Dendritic cell treated with granulocyte-macrophage colony-stimulating factor and Interleukin-4, amounts not matched to agents 40 ng/mL and 50 ng/mL, for 4 days (primary cell): ENCODE measurements around the gene SYTL4.

ENCODE experiments used
- H3K27ac Mint-ChIP-seq: one replicate; pipeline ENCODE4 v1.8.0; 2022; ENCODE audit warnings: mild to moderate bottlenecking, mixed read lengths
- H3K27me3 Mint-ChIP-seq: one replicate; pipeline ENCODE4 v1.8.0; 2022; ENCODE audit warnings: mild to moderate bottlenecking, mixed read lengths
- H3K36me3 Mint-ChIP-seq: one replicate; pipeline ENCODE4 v1.8.0; 2022; ENCODE audit warnings: low read depth, mixed read lengths
- H3K4me1 Mint-ChIP-seq: one replicate; pipeline ENCODE4 v1.8.0; 2022; ENCODE audit warnings: low read depth, mixed read lengths
- H3K4me3 Mint-ChIP-seq: one replicate; pipeline ENCODE4 v1.8.0; 2022; ENCODE audit warnings: mild to moderate bottlenecking, moderate library complexity, mixed read lengths
- H3K9me3 Mint-ChIP-seq: one replicate; pipeline ENCODE4 v1.8.0; 2022; ENCODE audit warnings: mixed read lengths
- intact Hi-C: fragments of 100-400 bp; cut with micrococcal nuclease; formaldehyde crosslinking; loops from one replicate; pipeline ENCODE4 v1.15.0; 2022

The SYTL4 gene

GRCh38 chrX:100648458-100649417, 83.2 kb downstream of the SYTL4 start:
- no peaks in the 10 kb centered on the region for H3K9me3 Mint-ChIP-seq
- peak overlapping the region; percentile 66 for H3K27ac Mint-ChIP-seq
- intact Hi-C loops, result no loop called here
- H3K27me3 Mint-ChIP-seq, result peaks cover 26% of the 10 kb centered on the region
- peaks cover 38% of the 10 kb centered on the region for H3K4me1 Mint-ChIP-seq
- H3K36me3 Mint-ChIP-seq, result no peaks in the 10 kb centered on the region
- H3K4me3 Mint-ChIP-seq, result no peak overlapping the region

DNA sequence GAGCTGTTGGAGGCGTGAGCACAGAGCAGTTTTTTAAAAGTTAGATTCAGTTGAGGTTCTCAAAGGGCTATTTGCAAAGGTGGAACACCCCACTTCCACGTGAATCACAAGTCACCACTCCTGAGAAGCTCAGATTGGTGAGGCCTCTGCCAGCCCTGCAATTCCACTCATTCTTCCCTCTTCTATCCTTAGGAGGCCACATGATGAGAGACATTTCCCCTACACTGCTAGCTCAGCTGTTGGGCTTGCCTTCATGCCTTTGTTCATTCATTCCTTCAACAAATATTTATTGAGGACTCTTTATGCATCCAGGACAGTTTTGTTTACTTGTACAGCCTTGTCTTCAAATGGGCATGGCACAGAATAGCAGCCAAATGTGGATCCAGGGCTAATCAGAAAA, 84.2 kb downstream of the SYTL4 start:
- intact Hi-C loops, result no loop called here
- H3K9me3 Mint-ChIP-seq, result no peaks in the 10 kb centered on the region

DNA sequence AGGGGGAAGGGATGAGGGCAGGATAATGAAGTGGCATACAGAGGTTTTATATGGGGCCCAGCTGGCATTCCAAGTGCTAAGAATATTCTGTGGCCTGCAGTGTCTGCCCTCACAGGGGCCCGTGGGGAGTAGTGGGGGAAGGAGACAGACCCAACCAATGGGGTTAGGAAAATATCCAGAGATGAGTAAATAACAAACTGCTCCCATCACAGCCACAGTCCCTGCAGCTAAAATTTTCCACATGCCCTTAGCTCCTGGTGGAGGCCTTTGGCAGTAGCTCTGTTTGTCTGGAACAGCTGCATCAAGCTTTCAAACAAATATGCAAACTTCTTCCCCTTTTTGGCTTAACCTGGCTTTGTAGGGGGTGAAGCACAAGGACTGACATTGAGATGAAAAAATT, 84.8 kb downstream of the SYTL4 start:
- intact Hi-C loops, result no loop called here
- Mint-ChIP-seq H3K36me3 (no peaks in the 10 kb centered on the region), H3K4me1 (peaks cover 28% of the 10 kb centered on the region), H3K27me3 (peaks cover 17% of the 10 kb centered on the region), H3K27ac (no peak overlapping the region), H3K9me3 (no peaks in the 10 kb centered on the region), H3K4me3 (no peak overlapping the region)

More for the DNA sequence above, 84.2 kb downstream of the SYTL4 start:
- Mint-ChIP-seq H3K27ac (no peak overlapping the region), H3K4me1 (peaks cover 35% of the 10 kb centered on the region), H3K4me3 (no peak overlapping the region), H3K36me3 (no peaks in the 10 kb centered on the region), H3K27me3 (peaks cover 18% of the 10 kb centered on the region)

DNA sequence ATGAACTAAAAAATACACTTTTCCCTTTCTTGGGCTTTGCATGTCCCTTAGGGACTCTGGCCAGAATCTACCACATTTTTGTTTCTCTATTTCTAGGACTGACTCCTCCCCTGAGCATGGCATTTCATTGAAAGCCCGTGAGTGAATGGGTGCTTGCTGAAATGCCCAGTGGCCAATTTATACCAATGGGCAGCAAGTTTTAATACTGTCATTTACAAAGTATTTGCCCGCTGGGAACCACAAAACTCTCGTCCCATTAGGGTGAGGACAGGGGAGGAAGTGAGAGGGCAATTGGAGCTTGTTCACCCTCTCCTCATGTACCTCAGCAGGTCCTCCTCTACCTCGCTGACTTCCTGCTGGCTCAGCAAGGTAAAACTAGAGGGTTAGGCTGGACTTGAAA, 86.8 kb downstream of the SYTL4 start:
- intact Hi-C loops, result no loop called here
- no peak overlapping the region for H3K27ac Mint-ChIP-seq
- H3K9me3 Mint-ChIP-seq, result no peaks in the 10 kb centered on the region
- peaks cover 16% of the 10 kb centered on the region for H3K4me1 Mint-ChIP-seq
- no peaks in the 10 kb centered on the region for H3K36me3 Mint-ChIP-seq
- H3K27me3 Mint-ChIP-seq, result peaks cover 27% of the 10 kb centered on the region
- no peak overlapping the region for H3K4me3 Mint-ChIP-seq

GRCh38 chrX:100643956-100644860, 87.7 kb downstream of the SYTL4 start, which contains the start of gene SRPX2:
Gene SRPX2 (plus strand): TSS chrX:100644199. CDS start chrX:100646323, 2,124 bp downstream.
- Mint-ChIP-seq H3K4me3 (no peak within 1 kb of the TSS), H3K9me3 (no peaks in the 10 kb centered on the region), H3K4me1 (peaks cover 16% of the 10 kb centered on the region), H3K27me3 (peaks cover 34% of the 10 kb centered on the region), H3K36me3 (no peaks in the 10 kb centered on the region), H3K27ac (no peak within 1 kb of the TSS)
- intact Hi-C loops, result no loop called here

- Mint-ChIP-seq H3K4me1 (peaks cover 16% of the 10 kb centered on the region), H3K27me3 (peaks cover 38% of the 10 kb centered on the region), H3K9me3 (no peaks in the 10 kb centered on the region), H3K4me3 (no peak overlapping the region), H3K27ac (no peak overlapping the region), H3K36me3 (no peaks in the 10 kb centered on the region)
- intact Hi-C loops, result no loop called here
These were observed 88.7 kb downstream of the SYTL4 start for GRCh38 chrX:100643212-100643611.

DNA sequence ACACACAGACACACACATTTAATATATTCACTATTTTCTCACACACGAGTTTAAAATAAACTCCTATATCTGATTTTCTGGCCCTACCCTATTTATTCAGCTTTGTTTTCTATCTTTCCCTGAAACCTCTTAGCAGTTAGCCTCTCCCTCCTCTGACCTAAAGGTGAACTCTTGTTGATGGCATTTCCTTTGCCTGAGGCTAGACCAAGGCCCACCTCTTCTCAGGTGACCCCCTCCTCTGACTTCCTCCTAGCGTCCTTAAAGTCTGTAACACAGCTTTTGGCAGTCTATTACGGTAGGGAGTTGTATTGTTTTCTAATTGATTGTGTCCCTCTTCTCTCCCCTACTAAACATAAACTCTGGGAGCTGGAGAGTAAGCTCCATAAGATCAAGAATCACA, 89.6 kb downstream of the SYTL4 start:
- Mint-ChIP-seq H3K27me3 (peaks cover 44% of the 10 kb centered on the region), H3K27ac (no peak overlapping the region), H3K4me1 (peaks cover 16% of the 10 kb centered on the region)

DNA sequence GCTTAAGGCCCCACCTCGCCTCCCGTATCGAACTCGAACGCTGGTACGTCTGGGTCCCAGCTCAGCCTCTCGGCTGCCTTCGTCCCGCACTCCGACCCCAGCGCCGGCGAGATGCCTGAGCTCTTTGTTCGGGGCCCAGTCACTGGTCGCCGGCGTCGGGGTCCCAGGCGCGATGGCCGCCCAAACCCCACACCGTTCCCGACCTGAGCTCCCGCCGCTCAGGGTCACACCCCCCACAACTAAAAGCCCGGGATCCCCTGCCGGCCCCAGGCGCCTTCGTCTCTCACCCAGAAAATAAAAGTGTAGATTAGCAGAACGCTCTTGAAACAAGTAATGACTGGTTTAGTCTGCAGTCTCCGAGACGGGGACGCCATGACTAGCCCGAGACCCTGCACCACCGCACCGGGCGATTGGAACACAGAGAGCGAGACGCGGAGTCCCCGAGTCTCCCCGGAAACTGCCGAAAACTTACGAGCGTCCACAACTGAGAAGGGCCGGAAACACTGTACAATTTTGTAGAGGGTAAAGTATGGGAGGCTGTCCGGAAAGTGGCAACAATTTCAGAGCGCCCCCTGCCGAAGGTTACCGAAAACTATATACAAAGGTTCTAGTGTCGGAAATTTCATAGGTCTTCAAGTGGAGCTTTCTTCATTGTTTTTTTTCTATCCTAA, 95.5 kb downstream of the SYTL4 start, which contains the start of gene TSPAN6:
TSS of gene TSPAN6 (minus strand) at position 486 of the 671 bp plus-strand sequence. CDS start at position 374, 112 bp downstream.
- peaks cover 59% of the 10 kb centered on the region for H3K27me3 Mint-ChIP-seq
- peaks cover 5% of the 10 kb centered on the region for H3K4me1 Mint-ChIP-seq
- no peaks in the 10 kb centered on the region for H3K36me3 Mint-ChIP-seq
- H3K9me3 Mint-ChIP-seq, result no peaks in the 10 kb centered on the region
- no peak within 1 kb of the TSS for H3K27ac Mint-ChIP-seq
- intact Hi-C loops, result loop anchor here (2.0 kb wide), 1 partner anchor 124 kb away; no protein-coding TSS in a partner anchor
- H3K4me3 Mint-ChIP-seq, result peak within 1 kb of the TSS; percentile 68

More for the DNA sequence above, 89.6 kb downstream of the SYTL4 start:
- Mint-ChIP-seq H3K9me3 (no peaks in the 10 kb centered on the region), H3K4me3 (no peak overlapping the region), H3K36me3 (no peaks in the 10 kb centered on the region)
- intact Hi-C loops, result no loop called here

DNA sequence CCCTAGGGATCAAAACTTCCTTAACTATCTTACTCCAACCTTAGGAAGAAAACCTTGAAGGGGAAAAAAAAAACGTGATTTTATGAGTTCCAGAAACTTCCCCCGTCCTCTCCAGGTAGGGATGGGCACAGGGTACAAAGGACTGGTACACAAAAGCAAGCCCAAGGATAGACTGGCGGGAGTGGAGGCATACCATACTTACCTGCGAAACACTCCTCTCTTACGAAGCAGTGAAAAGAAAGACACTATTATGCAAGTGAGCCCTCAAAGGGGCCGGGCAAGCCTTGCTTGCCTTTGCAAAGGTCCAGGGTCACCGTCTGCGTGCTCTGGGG, 96.0 kb downstream of the SYTL4 start:
- H3K36me3 Mint-ChIP-seq, result no peaks in the 10 kb centered on the region
- H3K9me3 Mint-ChIP-seq, result no peaks in the 10 kb centered on the region

GRCh38 chrX:100635040-100635439, 96.9 kb downstream of the SYTL4 start:
- H3K36me3 Mint-ChIP-seq, result no peaks in the 10 kb centered on the region
- H3K27ac Mint-ChIP-seq, result no peak overlapping the region
- H3K4me1 Mint-ChIP-seq, result peaks cover 5% of the 10 kb centered on the region
- H3K27me3 Mint-ChIP-seq, result peaks cover 56% of the 10 kb centered on the region
- H3K9me3 Mint-ChIP-seq, result no peaks in the 10 kb centered on the region
- H3K4me3 Mint-ChIP-seq, result no peak overlapping the region
- intact Hi-C loops, result no loop called here

More for the DNA sequence above, 96.0 kb downstream of the SYTL4 start:
- H3K4me1 Mint-ChIP-seq, result peaks cover 5% of the 10 kb centered on the region
- intact Hi-C loops, result loop anchor here (2.0 kb wide), 1 partner anchor 123 kb away; no protein-coding TSS in a partner anchor
- H3K27ac Mint-ChIP-seq, result no peak overlapping the region
- H3K4me3 Mint-ChIP-seq, result no peak overlapping the region
- H3K27me3 Mint-ChIP-seq, result peaks cover 56% of the 10 kb centered on the region

DNA sequence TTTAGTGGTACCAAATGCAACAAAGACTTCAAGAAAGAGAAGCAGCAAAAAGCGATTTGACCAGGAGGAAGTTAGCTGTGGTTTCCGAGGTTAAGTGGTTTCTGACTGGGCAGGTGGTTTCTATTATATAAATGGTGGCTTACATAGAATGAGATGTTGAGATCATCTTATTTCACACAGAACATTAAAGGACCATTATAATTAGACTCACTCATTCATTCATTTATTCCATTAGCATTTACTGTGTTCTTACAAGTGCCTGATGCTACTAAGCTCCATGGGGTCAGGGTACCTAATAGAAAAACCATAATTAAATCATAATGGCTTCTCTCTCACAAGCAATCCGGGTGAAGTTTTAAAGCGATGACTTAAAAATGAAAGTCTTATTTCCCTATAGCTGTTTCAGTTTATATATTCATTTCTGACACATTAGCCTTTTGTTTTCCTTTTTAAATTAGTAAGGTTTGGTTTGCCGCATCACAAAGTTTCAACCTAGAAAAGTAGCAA, 105.9 kb downstream of the SYTL4 start:
- Mint-ChIP-seq H3K9me3 (no peaks in the 10 kb centered on the region), H3K27ac (no peak overlapping the region), H3K4me1 (peaks cover 6% of the 10 kb centered on the region), H3K36me3 (no peaks in the 10 kb centered on the region), H3K4me3 (no peak overlapping the region), H3K27me3 (peaks cover 37% of the 10 kb centered on the region)
- intact Hi-C loops, result no loop called here
